Fibroblast of pulmonary artery (primary cell): ENCODE results near the gene CENPF.

Experiments
- DNase-seq: peaks from one replicate; pipeline ENCODE4 v3.0.0-alpha.2; 2010; ENCODE audit warnings: low read depth
- H3K4me3 ChIP-seq: replicated peaks from 2 replicates; pipeline ENCODE4 v1.5.1; 2011; ENCODE audit warnings: low read depth, mild to moderate bottlenecking, control low read depth, low read length, moderate library complexity
- TF ChIP-seq, protein P1 (sequence below): IDR thresholded peaks from 2 replicates; pipeline ENCODE4 v1.5.1; 2011; ENCODE audit warnings: mild to moderate bottlenecking, control low read depth, low read length, inconsistent platforms; ENCODE audit errors: missing control alignments

Gene CENPF

GRCh38 chr1:214698559-214698958 is 95.6 kb downstream of the CENPF start:
- DNase-seq, result no peak
- TF ChIP-seq, protein P1, sequence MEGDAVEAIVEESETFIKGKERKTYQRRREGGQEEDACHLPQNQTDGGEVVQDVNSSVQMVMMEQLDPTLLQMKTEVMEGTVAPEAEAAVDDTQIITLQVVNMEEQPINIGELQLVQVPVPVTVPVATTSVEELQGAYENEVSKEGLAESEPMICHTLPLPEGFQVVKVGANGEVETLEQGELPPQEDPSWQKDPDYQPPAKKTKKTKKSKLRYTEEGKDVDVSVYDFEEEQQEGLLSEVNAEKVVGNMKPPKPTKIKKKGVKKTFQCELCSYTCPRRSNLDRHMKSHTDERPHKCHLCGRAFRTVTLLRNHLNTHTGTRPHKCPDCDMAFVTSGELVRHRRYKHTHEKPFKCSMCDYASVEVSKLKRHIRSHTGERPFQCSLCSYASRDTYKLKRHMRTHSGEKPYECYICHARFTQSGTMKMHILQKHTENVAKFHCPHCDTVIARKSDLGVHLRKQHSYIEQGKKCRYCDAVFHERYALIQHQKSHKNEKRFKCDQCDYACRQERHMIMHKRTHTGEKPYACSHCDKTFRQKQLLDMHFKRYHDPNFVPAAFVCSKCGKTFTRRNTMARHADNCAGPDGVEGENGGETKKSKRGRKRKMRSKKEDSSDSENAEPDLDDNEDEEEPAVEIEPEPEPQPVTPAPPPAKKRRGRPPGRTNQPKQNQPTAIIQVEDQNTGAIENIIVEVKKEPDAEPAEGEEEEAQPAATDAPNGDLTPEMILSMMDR, result no peak
- no peak overlapping the region for H3K4me3 ChIP-seq

DNA sequence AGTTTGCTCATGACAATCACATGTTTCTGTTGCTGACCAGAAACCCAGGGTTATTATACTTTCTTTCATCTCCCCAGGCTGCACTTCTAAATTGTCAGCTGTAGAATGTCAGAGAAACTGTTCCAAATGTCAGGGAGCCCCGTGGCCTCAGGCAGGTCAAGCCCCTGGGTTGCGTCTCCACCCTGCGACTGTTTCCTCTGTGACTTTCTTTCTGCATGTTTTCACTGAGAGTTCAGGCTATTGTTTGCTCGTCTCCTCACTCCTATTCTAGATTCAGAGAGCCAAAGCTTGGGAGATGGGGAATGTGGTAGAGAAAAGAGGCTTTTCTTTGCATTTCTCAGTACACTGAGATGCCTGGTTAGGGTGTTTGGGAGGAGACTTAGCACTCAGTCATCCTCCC is 97.4 kb downstream of the CENPF start:
- TF ChIP-seq, protein P1, result no peak
- no peak for DNase-seq
- no peak overlapping the region for H3K4me3 ChIP-seq

GRCh38 chr1:214702556-214702955 is 99.6 kb downstream of the CENPF start:
- DNase-seq, result no peak
- TF ChIP-seq, protein P1, result no peak
- no peak overlapping the region for H3K4me3 ChIP-seq

- no peak overlapping the region for H3K4me3 ChIP-seq
- TF ChIP-seq, protein P1, result no peak
- peak; percentile 42 for DNase-seq
These were observed 104.5 kb downstream of the CENPF start for GRCh38 chr1:214707306-214708087.

GRCh38 chr1:214708321-214708955 is 105.4 kb downstream of the CENPF start:
- no peak for DNase-seq
- TF ChIP-seq, protein P1, result no peak
- H3K4me3 ChIP-seq, result no peak overlapping the region

- DNase-seq, result no peak
- TF ChIP-seq, protein P1, result no peak
- no peak overlapping the region for H3K4me3 ChIP-seq
These were observed 106.2 kb downstream of the CENPF start for GRCh38 chr1:214709241-214709640.

- no peak overlapping the region for H3K4me3 ChIP-seq
- TF ChIP-seq, protein P1, result no peak
- no peak for DNase-seq
These were observed 109.7 kb downstream of the CENPF start for GRCh38 chr1:214712737-214713136.
